CD4-positive, alpha-beta T cell (primary cell): ENCODE results near the gene LRRC47. TPM values are rescaled to one million over a fixed set of nuclear protein-coding genes. Genes with fewer than 3 reads are reported as not detected.

Experiments
- ATAC-seq: fragments of 200-7000 bp; cut with Tn5 transposase; one replicate; pipeline ENCODE4 v1.10.0; 2022; ENCODE audit warnings: mild to moderate bottlenecking; ENCODE audit not compliant: poor library complexity
- CTCF ChIA-PET: fragments of 350-600 bp; sonication (Branson Sonifier 250); formaldehyde crosslinking; loops from one replicate; lab custom pipeline; 2021; ENCODE audit warnings: antibody characterized with exemption, inconsistent platforms; lab: Charles Lee
- POLR2A ChIA-PET: fragments of 350-600 bp; sonication (Branson Sonifier 250); formaldehyde crosslinking; loops from one replicate; lab custom pipeline; 2021; ENCODE audit warnings: antibody characterized with exemption, inconsistent platforms; lab: Charles Lee
- DNase-seq, 14 experiments: peaks; one replicate each; pipeline ENCODE4 v3.0.0-alpha.2; 2013 to 2020; ENCODE audit warnings: mixed read lengths in 2 of 14
- H3K27ac ChIP-seq, 2 donors: one replicate each; pipeline versions ENCODE4 v1.5.1 to v1.7.0; 2013; ENCODE audit warnings: low read length in 2 of 2, low read depth in 1 of 2, mild to moderate bottlenecking in 1 of 2
- H3K27me3 ChIP-seq, 2 experiments: 1 replicate in 1 of 2; 2 replicates in 1 of 2; pipeline versions ENCODE4 v1.6.1 to v1.7.0; 2013; ENCODE audit warnings: low read length in 2 of 2, control low read depth in 1 of 2, mild to moderate bottlenecking in 1 of 2, moderate library complexity in 1 of 2; ENCODE audit not compliant: insufficient read depth in 2 of 2, control insufficient read depth in 1 of 2
- H3K36me3 ChIP-seq: one replicate; pipeline ENCODE4 v1.6.1; 2013; ENCODE audit warnings: low read length, control low read depth; ENCODE audit not compliant: insufficient read depth
- H3K4me1 ChIP-seq: one replicate; pipeline ENCODE4 v1.6.1; 2013; ENCODE audit warnings: low read length, control low read depth; ENCODE audit not compliant: insufficient read depth
- H3K4me3 ChIP-seq: one replicate; pipeline ENCODE4 v1.5.1; 2013; ENCODE audit warnings: mild to moderate bottlenecking, low read length, moderate library complexity
- H3K9me3 ChIP-seq, 2 experiments: 1 replicate in 1 of 2; 2 replicates in 1 of 2; pipeline versions ENCODE4 v1.6.1 to v1.7.0; 2013; ENCODE audit warnings: low read length in 2 of 2, mild to moderate bottlenecking in 2 of 2, control low read depth in 1 of 2, moderate library complexity in 1 of 2; ENCODE audit not compliant: control insufficient read depth in 1 of 2, insufficient read depth in 1 of 2
- H3K27ac Mint-ChIP-seq: one replicate; pipeline ENCODE4 v1.8.0; 2020; ENCODE audit warnings: mixed read lengths
- H3K27me3 Mint-ChIP-seq: one replicate; pipeline ENCODE4 v1.8.0; 2021; ENCODE audit warnings: mixed read lengths
- H3K36me3 Mint-ChIP-seq: one replicate; pipeline ENCODE4 v1.8.0; 2021; ENCODE audit warnings: low read depth, mixed read lengths
- H3K4me1 Mint-ChIP-seq: one replicate; pipeline ENCODE4 v1.8.0; 2021; ENCODE audit warnings: low read depth, mixed read lengths
- H3K4me3 Mint-ChIP-seq: one replicate; pipeline ENCODE4 v1.8.0; 2020; ENCODE audit warnings: mild to moderate bottlenecking, mixed read lengths
- H3K9me3 Mint-ChIP-seq: one replicate; pipeline ENCODE4 v1.8.0; 2020; ENCODE audit warnings: mixed read lengths
- intact Hi-C, 2 experiments: fragments of 100-400 bp; cut with DNase I in 1 of 2; cut with micrococcal nuclease in 1 of 2; formaldehyde crosslinking; loops; one replicate each; pipeline versions ENCODE4 v1.15.1 to v1.9.0; 2023 to 2025; cut with DNase I, micrococcal nuclease
- total RNA-seq, 174 experiments: library from RNA in 2 of 174; stranded (reverse) in 2 of 174; gene quantifications; one replicate each; pipeline ENCODE4 v1.2.3 and lab custom pipeline; 2021 to 2026
- TF ChIP-seq, protein P1 (sequence below): fragments of 200-600 bp; IDR thresholded peaks from one replicate; pipeline ENCODE4 v1.8.0; 2022; ENCODE audit warnings: antibody characterized with exemption, mild to moderate bottlenecking

The LRRC47 gene
- total RNA-seq, 2 experiments from 2014 or later = 30.1 to 32.0 TPM

DNA sequence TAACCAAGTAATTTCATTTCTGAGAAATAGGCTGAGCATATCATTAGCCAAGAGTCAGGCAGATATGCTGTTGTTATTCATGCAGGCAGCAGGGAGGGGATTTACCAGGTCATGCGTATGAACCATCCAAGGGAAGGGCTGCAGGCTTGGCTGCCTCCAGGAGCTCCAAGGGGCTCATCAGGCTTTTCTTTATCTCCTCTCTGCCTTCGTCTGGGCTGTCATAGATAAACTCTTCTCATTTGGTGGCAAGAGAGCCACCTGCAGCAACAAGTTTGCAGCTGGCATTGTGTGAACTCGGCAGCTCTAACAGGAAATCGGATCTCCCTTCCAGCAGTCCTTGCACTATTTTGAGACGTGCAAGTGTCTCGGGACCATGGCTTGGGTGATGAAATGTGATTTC lies 36.5 kb downstream of the LRRC47 start:
- Histone ChIP-seq H3K4me3 (no peak overlapping the region), H3K27me3 (peaks cover 12 to 20% of the 10 kb centered on the region in 2 experiments), H3K4me1 (no peaks in the 10 kb centered on the region), H3K9me3 (peaks cover 0 to 19% of the 10 kb centered on the region in 2 experiments), H3K27ac (no peak overlapping the region), H3K36me3 (no peaks in the 10 kb centered on the region)
- no peak for DNase-seq
- no peak for ATAC-seq
- CTCF ChIA-PET = no interaction called here
- Mint-ChIP-seq H3K36me3 (no peaks in the 10 kb centered on the region), H3K9me3 (no peaks in the 10 kb centered on the region), H3K4me3 (no peak overlapping the region), H3K27me3 (peaks cover 32% of the 10 kb centered on the region), H3K4me1 (no peaks in the 10 kb centered on the region), H3K27ac (no peak overlapping the region)
- intact Hi-C loops = no loop called here
- TF ChIP-seq, protein P1, sequence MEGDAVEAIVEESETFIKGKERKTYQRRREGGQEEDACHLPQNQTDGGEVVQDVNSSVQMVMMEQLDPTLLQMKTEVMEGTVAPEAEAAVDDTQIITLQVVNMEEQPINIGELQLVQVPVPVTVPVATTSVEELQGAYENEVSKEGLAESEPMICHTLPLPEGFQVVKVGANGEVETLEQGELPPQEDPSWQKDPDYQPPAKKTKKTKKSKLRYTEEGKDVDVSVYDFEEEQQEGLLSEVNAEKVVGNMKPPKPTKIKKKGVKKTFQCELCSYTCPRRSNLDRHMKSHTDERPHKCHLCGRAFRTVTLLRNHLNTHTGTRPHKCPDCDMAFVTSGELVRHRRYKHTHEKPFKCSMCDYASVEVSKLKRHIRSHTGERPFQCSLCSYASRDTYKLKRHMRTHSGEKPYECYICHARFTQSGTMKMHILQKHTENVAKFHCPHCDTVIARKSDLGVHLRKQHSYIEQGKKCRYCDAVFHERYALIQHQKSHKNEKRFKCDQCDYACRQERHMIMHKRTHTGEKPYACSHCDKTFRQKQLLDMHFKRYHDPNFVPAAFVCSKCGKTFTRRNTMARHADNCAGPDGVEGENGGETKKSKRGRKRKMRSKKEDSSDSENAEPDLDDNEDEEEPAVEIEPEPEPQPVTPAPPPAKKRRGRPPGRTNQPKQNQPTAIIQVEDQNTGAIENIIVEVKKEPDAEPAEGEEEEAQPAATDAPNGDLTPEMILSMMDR = no peak
- POLR2A ChIA-PET = no interaction called here

DNA sequence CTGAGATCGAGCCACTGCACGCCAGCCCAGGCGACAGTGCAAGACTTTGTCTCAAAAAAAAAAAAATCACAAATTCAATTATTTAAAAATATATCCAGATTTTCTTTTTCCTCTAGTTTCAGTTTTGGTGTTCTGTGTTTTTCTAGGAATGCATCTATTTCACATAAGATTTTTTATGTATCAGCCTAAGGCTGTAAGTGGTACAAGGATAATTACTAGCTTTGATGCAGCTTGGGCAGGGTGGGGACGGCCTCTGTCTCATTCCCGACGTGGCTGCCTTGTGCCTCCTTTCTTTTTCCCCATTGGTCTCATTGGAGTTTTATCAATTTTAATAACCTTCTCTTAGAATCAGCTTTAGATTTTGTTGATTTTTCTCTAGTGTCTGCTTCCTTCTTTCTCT lies 37.1 kb downstream of the LRRC47 start:
- H3K4me1 Mint-ChIP-seq = no peaks in the 10 kb centered on the region
- H3K36me3 Mint-ChIP-seq = no peaks in the 10 kb centered on the region
- H3K27me3 Mint-ChIP-seq = peaks cover 26% of the 10 kb centered on the region
- H3K27ac ChIP-seq = no peak overlapping the region
- no peak overlapping the region for H3K4me3 Mint-ChIP-seq
- TF ChIP-seq, protein P1 = no peak
- ChIA-PET POLR2A (no interaction called here), CTCF (no interaction called here)
- no peak overlapping the region for H3K27ac Mint-ChIP-seq
- DNase-seq (no peak), ATAC-seq (no peak)
- H3K27me3 ChIP-seq = peaks cover 12 to 20% of the 10 kb centered on the region in 2 experiments
- no peaks in the 10 kb centered on the region for H3K4me1 ChIP-seq
- no peaks in the 10 kb centered on the region for H3K36me3 ChIP-seq
- intact Hi-C loops = no loop called here
- H3K4me3 ChIP-seq = no peak overlapping the region
- H3K9me3 ChIP-seq = peaks cover 0 to 19% of the 10 kb centered on the region in 2 experiments
- H3K9me3 Mint-ChIP-seq = no peaks in the 10 kb centered on the region

DNA sequence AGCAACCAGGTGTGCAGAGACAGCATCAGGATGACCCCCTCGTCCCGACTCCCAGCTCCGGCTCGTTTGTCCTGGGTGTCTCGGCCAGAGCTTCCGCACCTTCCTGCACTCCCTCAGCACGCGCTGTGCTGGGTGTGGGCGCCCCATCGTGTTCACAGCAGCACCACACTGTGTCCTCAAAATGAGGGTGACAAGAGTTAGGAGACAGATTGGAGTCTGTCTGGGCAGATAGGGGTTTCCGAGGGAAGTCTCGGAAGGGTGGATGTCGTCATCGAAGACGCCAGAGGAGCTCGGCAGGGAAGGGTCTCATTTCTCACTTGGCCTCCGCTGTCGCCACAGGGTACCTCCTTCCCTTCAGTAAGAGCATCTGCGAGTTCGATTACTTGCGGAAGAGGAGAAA lies 39.9 kb downstream of the LRRC47 start:
- no peak overlapping the region for H3K27ac ChIP-seq
- peaks cover 9 to 20% of the 10 kb centered on the region in 2 experiments for H3K27me3 ChIP-seq
- H3K4me1 ChIP-seq = no peaks in the 10 kb centered on the region
- peaks cover 0 to 13% of the 10 kb centered on the region in 2 experiments for H3K9me3 ChIP-seq
- ChIA-PET CTCF (interaction anchor here (0.6 kb wide), 1 partner anchor 1613 kb away, joined by 3 read pairs; no protein-coding TSS in a partner anchor), POLR2A (no interaction called here)
- H3K4me3 ChIP-seq = no peak overlapping the region
- intact Hi-C loops = no loop called here
- TF ChIP-seq, protein P1 = no peak
- Mint-ChIP-seq H3K27ac (no peak overlapping the region), H3K9me3 (no peaks in the 10 kb centered on the region), H3K27me3 (peaks cover 22% of the 10 kb centered on the region), H3K4me1 (no peaks in the 10 kb centered on the region), H3K36me3 (no peaks in the 10 kb centered on the region), H3K4me3 (no peak overlapping the region)
- ATAC-seq (no peak), DNase-seq (no peak)
- H3K36me3 ChIP-seq = no peaks in the 10 kb centered on the region
